Panc1 (cell line): ENCODE measurements around the gene COL4A2.

Source experiments
- POLR2AphosphoS5 ChIP-seq: IDR thresholded peaks from 2 replicates; pipeline ENCODE4 v1.6.1; 2012; ENCODE audit warnings: mild to moderate bottlenecking, low read depth, low read length, moderate library complexity
- SIN3A ChIP-seq: IDR thresholded peaks from 2 replicates; pipeline ENCODE4 v1.6.1; 2012; ENCODE audit warnings: low read depth, mild to moderate bottlenecking, low read length, moderate library complexity, borderline replicate concordance; ENCODE audit not compliant: insufficient read depth
- TF ChIP-seq, protein P1 (sequence below): fragments of 450-650 bp; IDR thresholded peaks from 2 replicates; pipeline ENCODE4 v1.5.1; 2017; ENCODE audit warnings: mild to moderate bottlenecking
- TF ChIP-seq, protein P2 (sequence below), 2 experiments: IDR thresholded peaks; 2 replicates each; pipeline ENCODE4 v1.6.1; 2011 to 2012; ENCODE audit warnings: low read depth in 2 of 2, control low read depth in 1 of 2, low read length in 1 of 2, mild to moderate bottlenecking in 1 of 2, moderate library complexity in 1 of 2; ENCODE audit not compliant: insufficient read depth in 1 of 2

DNA sequence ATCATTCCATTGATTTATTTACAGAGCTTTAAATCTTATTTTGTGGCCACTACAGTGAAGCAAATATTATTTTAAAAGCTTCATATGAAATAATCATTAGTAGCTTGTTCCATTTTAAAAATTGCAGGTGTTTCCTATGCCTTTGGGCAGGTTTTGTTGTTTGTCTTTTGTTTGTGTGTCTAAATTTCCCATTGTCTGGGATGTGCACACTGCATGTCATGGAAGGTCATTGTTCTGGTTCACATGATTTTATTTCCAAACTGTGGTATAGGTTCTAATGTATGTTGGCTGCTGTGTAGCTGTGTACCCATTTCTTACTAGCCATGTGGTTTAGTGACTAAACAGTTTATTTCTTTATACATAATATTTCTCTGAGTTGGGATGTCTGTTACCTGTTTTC lies 65.6 kb downstream of the COL4A2 start:
- TF ChIP-seq, protein P1, sequence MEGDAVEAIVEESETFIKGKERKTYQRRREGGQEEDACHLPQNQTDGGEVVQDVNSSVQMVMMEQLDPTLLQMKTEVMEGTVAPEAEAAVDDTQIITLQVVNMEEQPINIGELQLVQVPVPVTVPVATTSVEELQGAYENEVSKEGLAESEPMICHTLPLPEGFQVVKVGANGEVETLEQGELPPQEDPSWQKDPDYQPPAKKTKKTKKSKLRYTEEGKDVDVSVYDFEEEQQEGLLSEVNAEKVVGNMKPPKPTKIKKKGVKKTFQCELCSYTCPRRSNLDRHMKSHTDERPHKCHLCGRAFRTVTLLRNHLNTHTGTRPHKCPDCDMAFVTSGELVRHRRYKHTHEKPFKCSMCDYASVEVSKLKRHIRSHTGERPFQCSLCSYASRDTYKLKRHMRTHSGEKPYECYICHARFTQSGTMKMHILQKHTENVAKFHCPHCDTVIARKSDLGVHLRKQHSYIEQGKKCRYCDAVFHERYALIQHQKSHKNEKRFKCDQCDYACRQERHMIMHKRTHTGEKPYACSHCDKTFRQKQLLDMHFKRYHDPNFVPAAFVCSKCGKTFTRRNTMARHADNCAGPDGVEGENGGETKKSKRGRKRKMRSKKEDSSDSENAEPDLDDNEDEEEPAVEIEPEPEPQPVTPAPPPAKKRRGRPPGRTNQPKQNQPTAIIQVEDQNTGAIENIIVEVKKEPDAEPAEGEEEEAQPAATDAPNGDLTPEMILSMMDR = no peak
- no peak for TF ChIP-seq POLR2AphosphoS5
- no peak for TF ChIP-seq SIN3A
- TF ChIP-seq, protein P2, sequence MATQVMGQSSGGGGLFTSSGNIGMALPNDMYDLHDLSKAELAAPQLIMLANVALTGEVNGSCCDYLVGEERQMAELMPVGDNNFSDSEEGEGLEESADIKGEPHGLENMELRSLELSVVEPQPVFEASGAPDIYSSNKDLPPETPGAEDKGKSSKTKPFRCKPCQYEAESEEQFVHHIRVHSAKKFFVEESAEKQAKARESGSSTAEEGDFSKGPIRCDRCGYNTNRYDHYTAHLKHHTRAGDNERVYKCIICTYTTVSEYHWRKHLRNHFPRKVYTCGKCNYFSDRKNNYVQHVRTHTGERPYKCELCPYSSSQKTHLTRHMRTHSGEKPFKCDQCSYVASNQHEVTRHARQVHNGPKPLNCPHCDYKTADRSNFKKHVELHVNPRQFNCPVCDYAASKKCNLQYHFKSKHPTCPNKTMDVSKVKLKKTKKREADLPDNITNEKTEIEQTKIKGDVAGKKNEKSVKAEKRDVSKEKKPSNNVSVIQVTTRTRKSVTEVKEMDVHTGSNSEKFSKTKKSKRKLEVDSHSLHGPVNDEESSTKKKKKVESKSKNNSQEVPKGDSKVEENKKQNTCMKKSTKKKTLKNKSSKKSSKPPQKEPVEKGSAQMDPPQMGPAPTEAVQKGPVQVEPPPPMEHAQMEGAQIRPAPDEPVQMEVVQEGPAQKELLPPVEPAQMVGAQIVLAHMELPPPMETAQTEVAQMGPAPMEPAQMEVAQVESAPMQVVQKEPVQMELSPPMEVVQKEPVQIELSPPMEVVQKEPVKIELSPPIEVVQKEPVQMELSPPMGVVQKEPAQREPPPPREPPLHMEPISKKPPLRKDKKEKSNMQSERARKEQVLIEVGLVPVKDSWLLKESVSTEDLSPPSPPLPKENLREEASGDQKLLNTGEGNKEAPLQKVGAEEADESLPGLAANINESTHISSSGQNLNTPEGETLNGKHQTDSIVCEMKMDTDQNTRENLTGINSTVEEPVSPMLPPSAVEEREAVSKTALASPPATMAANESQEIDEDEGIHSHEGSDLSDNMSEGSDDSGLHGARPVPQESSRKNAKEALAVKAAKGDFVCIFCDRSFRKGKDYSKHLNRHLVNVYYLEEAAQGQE (IDR thresholded peaks at IDR 0.05; ENCODE audit: insufficient read depth in 1 of 2, low read depth in 2 of 2, low read length in 1 of 2) = no peak
